Measurements from ENCODE around the gene MUL1. TPM values are rescaled to one million over a fixed set of nuclear protein-coding genes. Genes with fewer than 3 reads are reported as not detected.
A peak's percentile ranks its signal among the peaks of the same experiment; 100 is the strongest.

Gene MUL1
- polyA plus RNA-seq, 1 of the 3 experiments (the other 2 are of a cell fraction) = 22.8 TPM

GRCh38 chr1:20496241-20496661 lies 11.7 kb downstream of the MUL1 start (continued):
- TF ChIP-seq POLR2AphosphoS5 (IDR thresholded peaks at IDR 0.05; ENCODE audit: low read depth, low read length) (peak; percentile 52; the same call in 1 of the 2 replicates), YY1 (IDR thresholded peaks at IDR 0.05; ENCODE audit: low read depth) (no peak), PBX3 (IDR thresholded peaks at IDR 0.05) (peak; percentile 80), RCOR1 (IDR thresholded peaks at IDR 0.05; ENCODE audit: low read length) (no peak), CTCF (IDR thresholded peaks at IDR 0.05) (no peak), MXI1 (IDR thresholded peaks at IDR 0.05; ENCODE audit: low read depth, low read length) (no peak), GABPA (IDR thresholded peaks at IDR 0.05; ENCODE audit: low read depth) (no peak)

GRCh38 chr1:20495661-20496060 lies 12.3 kb downstream of the MUL1 start:
- Histone ChIP-seq H3K36me3 (replicated peaks in 1 of 2; ENCODE audit: control insufficient read depth in 1 of 2, insufficient read depth in 2 of 2, low read length in 1 of 2) (peaks cover 0 to 26% of the 10 kb centered on the region in 2 experiments), H3K9ac (no peak overlapping the region), H3K79me2 (ENCODE audit: insufficient read depth) (no peaks in the 10 kb centered on the region), H3K4me2 (no peak overlapping the region; the same call in 1 of the 2 replicates), H3K4me1 (ENCODE audit: control insufficient read depth in 1 of 2, insufficient read depth in 2 of 2, low read depth in 1 of 2, low read length in 1 of 2) (peaks cover 11 to 16% of the 10 kb centered on the region in 2 experiments; a peak in 3 of 4 replicates), H3K27me3 (ENCODE audit: insufficient read depth) (no peaks in the 10 kb centered on the region), H3F3A (replicated peaks; ENCODE audit: insufficient read depth) (peaks cover 8% of the 10 kb centered on the region), H3K9me2 (no peaks in the 10 kb centered on the region), H3K4me3 (ENCODE audit: low read depth in 2 of 2, low read length in 1 of 2) (no peak overlapping the region), H4K20me1 (ENCODE audit: insufficient read depth) (no peaks in the 10 kb centered on the region), H3K27ac (ENCODE audit: low read depth in 2 of 2, low read length in 1 of 2) (peak overlapping the region in 1 of 2 experiments; percentile 39; a peak in 1 of 4 replicates), H3K9me3 (no peaks in the 10 kb centered on the region), H2AFZ (ENCODE audit: low read depth) (no peak overlapping the region)
- CTCF ChIA-PET = interaction anchor here (1.1 to 14.4 kb wide), 13 partner anchors 11 to 577 kb away, joined by 3 to 286 read pairs (median 26); partner anchors contain the start of genes CAMK2N1 and MUL1
- no peak for DNase-seq
- WGBS (ENCODE audit: low lambda C conversion rate) = 100% methylated on average over 1 of the region's 1 CpG
- TF ChIP-seq MXI1 (IDR thresholded peaks at IDR 0.05; ENCODE audit: low read depth, low read length) = no peak
- TF ChIP-seq EP300 (IDR thresholded peaks at IDR 0.05; ENCODE audit: borderline replicate concordance in 1 of 2, low read depth in 1 of 2, low read length in 1 of 2) = no peak
- TF ChIP-seq USF2 (IDR thresholded peaks at IDR 0.05; ENCODE audit: borderline replicate concordance, low read depth, low read length) = no peak
- no peak for TF ChIP-seq EZH2phosphoT487 (IDR thresholded peaks at IDR 0.05; ENCODE audit: borderline replicate concordance, low read depth)
- TF ChIP-seq TCF12 (IDR thresholded peaks at IDR 0.05) = no peak
- TF ChIP-seq FOSL2 (IDR thresholded peaks at IDR 0.05; ENCODE audit: borderline replicate concordance, low read depth) = no peak
- TF ChIP-seq PBX3 (IDR thresholded peaks at IDR 0.05) = no peak
- TF ChIP-seq CTCF (IDR thresholded peaks at IDR 0.05) = no peak
- POLR2A ChIA-PET = interaction anchor here (1.9 kb wide), 1 partner anchor 12 kb away, joined by 7 read pairs; the partner anchor contains the start of gene MUL1

Data from SK-N-SH (cell line).